KG1 (cell line): ENCODE data around the gene PGAP6.
"Not testable (repeated sequence)": the region's sequence is repeated elsewhere in the genome, so short reads cannot be mapped to it uniquely, and the experiment has no call there.

Experiments used
- DNase-seq: peaks from one replicate; lab custom pipeline; 2025; lab: John Stamatoyannopoulos, UW

Gene PGAP6

GRCh38 chr16:351804-352520 lies 29.8 kb downstream of the PGAP6 start:
- no peak for DNase-seq

GRCh38 chr16:350203-350602 lies 31.6 kb downstream of the PGAP6 start:
- no peak for DNase-seq

DNA sequence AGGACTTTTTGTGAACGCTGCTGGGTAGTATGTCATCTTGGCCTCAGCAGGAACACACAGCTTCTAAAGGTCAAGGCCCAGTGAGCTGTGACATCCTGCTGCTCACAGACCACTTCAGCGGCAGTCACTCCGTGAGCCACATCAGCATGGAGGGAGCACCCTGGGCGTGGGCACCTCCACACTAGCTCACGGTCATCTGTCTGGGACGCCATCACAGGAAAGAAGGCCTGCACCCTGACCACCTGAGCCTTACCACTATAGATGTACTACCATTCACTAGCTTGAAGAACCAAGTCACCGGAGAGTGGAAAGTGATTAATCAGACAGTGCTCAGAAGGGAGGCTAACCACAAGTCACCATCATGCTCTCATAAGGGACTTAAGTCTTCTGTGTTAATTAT lies 32.6 kb downstream of the PGAP6 start:
- DNase-seq = no peak

DNA sequence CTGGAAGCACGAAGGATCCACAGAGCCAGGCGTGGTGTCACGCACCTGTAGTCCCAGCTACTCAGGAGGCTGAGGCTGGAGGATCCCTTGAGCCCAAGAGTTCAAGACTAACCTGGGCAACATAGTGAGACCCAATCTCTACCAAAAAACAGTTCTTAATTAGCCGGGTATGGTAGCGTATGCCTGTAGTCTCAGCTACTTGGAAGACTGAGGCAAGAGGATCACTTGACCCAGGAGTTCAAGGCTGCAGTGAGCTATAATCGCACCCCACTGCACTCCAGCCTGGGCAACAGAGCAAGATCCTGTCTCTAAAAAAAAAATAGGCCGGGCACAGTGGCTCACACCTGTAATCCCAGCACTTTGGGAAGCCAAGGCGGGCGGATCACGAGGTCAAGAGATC lies 33.3 kb downstream of the PGAP6 start:
- DNase-seq = not testable (repeated sequence)

DNA sequence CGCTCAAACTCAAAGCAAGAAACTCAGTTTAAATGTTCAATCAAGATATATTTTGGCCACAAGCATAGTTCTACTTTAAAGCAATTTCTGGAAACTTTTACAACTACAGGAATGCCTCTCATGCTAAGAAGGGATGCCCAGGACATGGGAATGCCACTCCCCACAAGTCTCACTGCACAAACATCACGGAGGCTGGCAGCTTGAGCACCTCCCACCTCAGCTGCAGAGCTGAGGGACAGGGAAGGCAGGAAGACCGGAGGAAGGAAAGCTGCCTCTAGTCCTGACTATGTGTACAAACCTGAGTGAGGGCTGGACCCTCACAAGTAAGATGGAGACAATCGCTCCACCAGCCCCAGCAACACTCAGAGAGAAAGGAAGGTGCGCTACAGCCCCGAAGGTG lies 34.6 kb downstream of the PGAP6 start:
- no peak for DNase-seq

DNA sequence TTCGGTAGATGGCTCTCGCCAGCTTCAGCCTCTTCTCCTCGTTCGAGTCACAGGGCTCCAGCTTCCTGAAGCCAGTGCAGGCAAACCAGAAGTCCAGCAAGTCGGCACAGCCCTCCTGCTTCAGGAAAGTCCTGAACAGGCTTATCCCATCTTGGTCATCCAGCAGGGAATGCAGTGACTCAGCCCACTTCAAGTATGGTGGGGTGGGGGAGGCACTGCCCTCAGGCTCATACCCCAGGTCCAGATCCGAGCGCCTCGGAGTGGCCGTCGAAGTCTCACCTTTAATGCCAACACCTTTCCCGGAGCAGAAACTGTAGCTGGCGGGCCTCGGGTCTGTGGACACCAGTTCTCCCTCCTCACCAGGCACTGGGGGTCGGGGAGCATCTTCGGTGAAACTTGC lies 35.2 kb downstream of the PGAP6 start:
- DNase-seq = no peak

- DNase-seq = no peak
Measured at GRCh38 chr16:345772-346171, 36.0 kb downstream of the PGAP6 start.

GRCh38 chr16:342455-343213 lies 39.1 kb downstream of the PGAP6 start:
- no peak for DNase-seq

DNA sequence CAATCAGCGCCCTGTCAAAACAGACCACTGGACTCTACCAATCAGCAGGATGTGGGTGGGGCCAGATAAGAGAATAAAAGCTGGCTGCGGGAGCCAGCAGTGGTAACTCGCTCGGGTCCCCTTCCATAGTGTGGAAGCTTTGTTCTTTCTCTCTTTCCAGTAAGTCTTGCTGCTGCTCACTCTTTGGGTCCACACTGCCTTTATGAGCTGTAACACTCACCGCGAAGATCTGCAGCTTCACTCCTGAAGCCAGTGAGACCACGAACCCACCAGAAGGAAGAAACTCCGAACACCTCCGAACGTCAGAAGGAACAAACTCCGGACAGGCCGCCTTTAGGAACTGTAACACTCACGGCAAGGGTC lies 39.8 kb downstream of the PGAP6 start:
- DNase-seq = not testable (repeated sequence)

DNA sequence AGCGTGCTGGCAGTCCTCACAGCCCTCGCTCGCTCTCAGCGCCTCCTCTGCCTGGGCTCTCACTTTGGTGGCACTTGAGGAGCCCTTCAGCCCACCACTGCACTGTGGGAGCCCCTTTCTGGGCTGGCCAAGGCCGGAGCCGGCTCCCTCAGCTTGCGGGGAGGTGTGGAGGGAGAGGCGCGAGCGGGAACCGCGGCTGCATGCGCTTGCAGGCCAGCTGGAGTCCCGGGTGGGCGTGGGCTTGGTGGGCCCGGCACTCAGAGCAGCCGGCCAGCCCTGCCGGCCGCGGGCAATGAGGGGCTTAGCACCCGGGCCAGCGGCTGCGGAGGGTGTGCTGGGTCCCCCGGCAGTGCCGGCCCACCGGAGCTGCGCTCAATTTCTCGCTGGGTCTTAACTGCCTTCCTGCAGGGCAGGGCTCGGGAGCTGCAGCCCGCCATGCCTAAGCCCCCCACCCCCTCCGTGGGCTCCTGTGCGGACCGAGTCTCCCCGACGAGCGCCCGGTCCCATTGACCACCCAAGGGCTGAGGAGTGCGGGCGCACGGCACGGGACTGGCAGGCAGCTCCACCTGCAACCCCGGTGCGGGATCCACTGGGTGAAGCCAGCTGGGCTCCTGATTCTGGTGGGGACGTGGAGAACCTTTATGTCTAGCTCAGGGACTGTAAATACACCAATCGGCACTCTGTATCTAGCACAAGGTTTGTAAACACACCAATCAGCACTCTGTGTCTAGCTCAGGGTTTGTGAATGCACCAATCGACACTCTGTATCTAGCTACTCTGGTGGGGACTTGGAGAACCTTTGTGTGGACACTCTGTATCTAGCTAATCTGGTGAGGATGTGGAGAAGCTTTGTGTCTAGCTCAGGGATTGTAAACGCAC lies 40.4 kb downstream of the PGAP6 start:
- not testable (repeated sequence) for DNase-seq

DNA sequence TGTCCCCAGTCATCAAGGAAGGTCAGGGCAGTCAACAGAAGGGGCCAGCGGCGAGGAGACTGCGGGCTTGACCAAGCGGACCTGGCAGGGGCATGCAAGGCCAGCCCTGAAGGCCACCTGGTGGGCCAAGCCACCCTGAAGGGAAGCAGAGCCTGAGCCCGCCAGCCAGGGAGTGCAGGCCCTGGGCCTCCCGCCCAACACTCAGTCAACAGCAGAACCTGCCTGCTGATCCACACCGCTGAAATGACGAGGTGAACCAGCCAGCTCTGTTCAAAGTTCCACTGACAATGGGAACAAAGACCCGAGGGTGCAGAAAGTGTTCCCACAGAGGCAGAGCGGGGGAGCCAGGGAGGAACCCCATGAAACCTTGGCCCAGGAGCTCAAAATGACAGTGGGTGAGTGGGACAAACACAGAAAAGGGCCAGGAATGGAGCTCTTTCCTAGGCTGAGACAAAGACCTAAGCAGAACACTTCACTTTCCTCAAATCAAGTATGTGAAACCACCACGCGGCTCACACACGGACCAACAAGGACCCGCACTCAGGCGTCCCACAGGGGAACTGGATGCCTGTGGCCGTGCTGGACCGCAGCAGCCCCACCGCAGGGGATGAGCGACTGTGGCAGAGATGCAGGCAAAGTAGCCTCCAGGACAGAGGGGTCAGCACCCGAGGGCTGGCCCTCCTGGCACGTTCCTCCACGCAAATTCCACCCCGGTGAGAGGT lies 41.2 kb downstream of the PGAP6 start:
- DNase-seq = no peak

DNA sequence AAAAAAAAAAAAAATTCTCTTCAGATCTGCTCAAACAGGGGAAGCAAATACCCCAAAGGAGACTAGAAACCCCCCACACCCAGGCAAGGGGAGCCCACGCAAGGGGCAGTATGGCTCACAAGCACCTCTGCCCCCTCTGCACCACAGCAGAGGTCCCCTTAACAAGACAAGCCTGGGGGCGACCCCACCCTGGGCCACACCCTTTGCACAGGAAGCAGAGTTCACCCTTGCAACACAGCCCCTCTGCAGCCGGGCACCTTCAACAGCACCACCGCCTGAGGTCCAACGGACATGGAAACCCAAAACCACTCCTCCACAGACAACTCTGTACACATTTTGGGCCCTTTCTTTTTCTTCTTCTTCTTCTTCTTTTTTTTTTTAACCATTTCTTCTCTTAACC lies 42.1 kb downstream of the PGAP6 start:
- no peak for DNase-seq

DNA sequence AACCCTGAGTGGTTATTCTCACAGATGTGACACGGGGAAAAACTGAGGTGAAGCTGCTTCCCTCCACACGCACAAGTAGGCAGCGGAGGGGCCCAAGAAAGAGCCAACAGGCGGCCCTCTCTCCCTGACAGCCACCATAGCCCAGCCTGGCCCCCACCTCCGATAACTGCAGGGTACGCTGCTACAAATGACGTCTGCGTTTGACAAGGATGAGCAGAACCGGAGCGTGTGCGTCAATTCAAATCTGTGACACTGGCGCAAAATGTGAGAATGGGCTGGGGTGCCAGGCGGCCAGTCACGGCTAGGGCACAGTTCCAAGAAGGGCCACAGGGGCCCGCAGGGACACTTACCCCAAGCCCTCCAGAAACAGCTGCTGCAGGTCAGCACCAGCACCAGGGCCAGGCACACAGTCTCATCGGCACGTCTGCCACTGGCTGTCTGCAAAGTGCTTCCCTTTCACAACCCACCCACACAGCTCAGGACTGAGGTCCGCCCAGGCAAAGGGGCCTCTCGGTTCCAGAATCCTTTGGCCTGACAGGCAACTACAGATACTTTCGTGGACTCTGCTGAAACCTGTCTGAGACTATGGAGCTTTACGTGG lies 43.7 kb downstream of the PGAP6 start:
- no peak for DNase-seq

- no peak for DNase-seq
Measured at GRCh38 chr16:337437-337836, 44.3 kb downstream of the PGAP6 start.

DNA sequence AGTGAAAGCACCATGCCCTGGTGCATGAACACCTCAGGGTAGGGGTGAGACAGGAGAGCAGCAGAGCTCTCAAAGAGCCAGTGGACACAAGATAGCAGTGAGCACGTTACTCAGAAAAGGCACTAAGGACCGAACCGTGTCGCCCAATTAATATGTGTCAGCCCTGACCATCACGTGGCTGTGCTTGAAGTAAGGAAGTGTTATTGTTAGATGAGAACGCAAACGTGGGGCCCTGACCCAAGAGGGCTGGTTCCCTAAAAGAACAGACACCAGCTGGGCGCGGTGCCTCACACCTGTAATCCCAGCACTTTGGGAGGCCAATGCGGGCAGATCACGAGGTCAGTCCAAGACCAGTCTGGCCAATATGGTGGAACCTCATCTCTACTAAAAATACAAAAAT lies 45.5 kb downstream of the PGAP6 start:
- no peak for DNase-seq

DNA sequence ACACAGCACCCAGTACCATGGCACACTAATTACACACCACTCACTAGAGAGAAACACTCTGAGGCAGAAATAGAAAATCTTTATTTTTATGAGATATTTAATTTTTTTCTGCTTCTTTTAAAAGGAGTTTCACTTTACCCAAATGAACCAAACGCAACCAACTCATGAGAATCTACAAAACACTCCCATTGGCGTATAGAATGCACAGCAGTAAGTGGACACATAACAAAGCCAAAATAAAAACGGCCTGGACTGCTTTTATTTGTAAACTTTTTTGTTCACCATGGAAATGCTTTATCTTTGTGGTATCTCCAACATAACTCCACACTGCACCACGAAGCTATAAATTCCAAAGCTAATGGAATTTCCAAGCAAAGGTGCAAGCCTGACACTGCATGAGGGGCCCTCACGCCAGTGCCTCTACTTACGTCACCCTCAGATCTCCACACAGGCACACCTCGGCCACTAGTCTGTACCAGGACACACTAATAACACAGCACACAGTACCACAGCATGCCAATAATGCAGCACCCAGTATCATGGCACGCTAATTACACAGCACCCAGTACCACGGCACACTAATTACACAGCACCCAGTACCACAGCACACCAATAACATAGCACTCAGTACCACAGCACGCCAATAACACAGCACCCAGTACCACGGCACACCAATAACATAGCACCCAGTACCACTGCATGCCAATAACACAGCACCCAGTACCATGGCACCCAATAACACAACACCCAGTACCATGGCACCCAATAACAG lies 46.7 kb downstream of the PGAP6 start:
- not testable (repeated sequence) for DNase-seq

DNA sequence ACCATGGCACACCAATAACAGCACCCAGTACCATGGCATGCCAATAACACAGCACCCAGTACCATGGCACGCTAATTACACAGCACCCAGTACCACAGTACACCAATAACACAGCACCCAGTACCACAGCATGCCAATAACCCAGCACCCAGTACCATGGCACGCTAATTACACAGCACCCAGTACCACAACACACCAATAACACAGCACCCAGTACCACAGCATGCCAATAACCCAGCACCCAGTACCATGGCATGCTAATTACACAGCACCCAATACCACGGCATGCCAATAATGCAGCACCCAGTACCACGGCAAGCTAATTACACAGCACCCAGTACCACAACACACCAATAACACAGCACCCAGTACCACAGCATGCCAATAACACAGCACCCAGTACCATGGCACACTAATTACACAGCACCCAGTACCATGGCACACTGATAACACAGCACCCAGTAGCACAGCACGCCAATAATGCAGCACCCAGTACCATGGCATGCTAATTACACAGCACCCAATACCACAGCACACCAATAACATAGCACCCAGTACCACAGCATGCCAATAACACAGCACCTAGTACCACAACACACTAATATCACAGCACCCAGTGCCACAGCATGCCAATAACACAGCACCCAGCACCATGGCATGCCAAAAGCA lies 47.5 kb downstream of the PGAP6 start:
- DNase-seq = not testable (repeated sequence)

GRCh38 chr16:333406-334094 lies 48.2 kb downstream of the PGAP6 start:
- DNase-seq = no peak

DNA sequence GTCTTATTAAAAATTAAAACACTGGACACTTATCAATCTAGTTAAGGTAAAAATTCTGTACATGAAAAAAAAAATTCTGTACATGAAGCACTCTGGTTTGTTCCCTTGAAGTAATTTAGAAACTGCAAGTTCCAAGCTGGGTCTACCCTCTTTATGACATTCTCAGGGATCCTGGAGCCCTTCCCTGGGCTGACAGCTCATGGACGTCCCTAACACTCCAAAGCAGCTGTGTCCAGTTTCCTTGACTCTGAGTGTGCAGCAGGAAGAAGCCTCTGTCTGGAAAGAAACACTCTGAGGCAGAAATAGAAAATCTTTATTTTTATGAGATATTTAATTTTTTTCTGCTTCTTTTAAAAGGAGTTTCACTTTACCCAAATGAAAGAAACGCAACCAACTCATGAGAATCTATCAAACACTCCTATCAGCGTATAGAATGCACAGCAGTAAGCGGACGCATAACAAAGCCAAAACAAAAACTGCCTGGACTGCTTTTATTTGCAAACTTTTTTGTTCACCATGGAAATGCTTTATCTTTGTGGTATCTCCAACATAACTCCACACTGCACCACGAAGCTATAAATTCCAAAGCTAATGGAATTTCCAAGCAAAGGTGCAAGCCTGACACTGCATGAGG lies 50.5 kb downstream of the PGAP6 start:
- not testable (repeated sequence) for DNase-seq
